Astrocyte of the cerebellum (primary cell): ENCODE measurements around the gene NHERF2.

Source experiments
- DNase-seq: peaks from one replicate; pipeline ENCODE4 v3.0.0-alpha.2; 2011; ENCODE audit warnings: low read depth
- H3K4me3 ChIP-seq: 2 replicates; pipeline ENCODE4 v1.5.1; 2011; ENCODE audit warnings: mild to moderate bottlenecking, low read depth, low read length, moderate library complexity
- in situ Hi-C: cut with HindIII; loops from 2 replicates; pipeline ENCODE4 v1.10.0; 2017; ENCODE audit warnings: low sequenced_read_pairs
- TF ChIP-seq, protein P1 (sequence below): IDR thresholded peaks from 2 replicates; pipeline ENCODE4 v1.5.1; 2012; ENCODE audit warnings: low read length, low read depth, moderate library complexity, mild to moderate bottlenecking; ENCODE audit errors: missing control alignments

NHERF2 gene

GRCh38 chr16:2077016-2077415 lies 50.3 kb downstream of the NHERF2 start:
- TF ChIP-seq, protein P1, sequence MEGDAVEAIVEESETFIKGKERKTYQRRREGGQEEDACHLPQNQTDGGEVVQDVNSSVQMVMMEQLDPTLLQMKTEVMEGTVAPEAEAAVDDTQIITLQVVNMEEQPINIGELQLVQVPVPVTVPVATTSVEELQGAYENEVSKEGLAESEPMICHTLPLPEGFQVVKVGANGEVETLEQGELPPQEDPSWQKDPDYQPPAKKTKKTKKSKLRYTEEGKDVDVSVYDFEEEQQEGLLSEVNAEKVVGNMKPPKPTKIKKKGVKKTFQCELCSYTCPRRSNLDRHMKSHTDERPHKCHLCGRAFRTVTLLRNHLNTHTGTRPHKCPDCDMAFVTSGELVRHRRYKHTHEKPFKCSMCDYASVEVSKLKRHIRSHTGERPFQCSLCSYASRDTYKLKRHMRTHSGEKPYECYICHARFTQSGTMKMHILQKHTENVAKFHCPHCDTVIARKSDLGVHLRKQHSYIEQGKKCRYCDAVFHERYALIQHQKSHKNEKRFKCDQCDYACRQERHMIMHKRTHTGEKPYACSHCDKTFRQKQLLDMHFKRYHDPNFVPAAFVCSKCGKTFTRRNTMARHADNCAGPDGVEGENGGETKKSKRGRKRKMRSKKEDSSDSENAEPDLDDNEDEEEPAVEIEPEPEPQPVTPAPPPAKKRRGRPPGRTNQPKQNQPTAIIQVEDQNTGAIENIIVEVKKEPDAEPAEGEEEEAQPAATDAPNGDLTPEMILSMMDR, result no peak
- H3K4me3 ChIP-seq, result no peak overlapping the region
- in situ Hi-C loops, result loop anchor here (5.0 to 10.0 kb wide), 2 partner anchors 40 to 88 kb away; no protein-coding TSS in a partner anchor
- no peak for DNase-seq

GRCh38 chr16:2077696-2078095 lies 51.0 kb downstream of the NHERF2 start:
- in situ Hi-C loops, result loop anchor here (5.0 to 10.0 kb wide), 2 partner anchors 40 to 87 kb away; no protein-coding TSS in a partner anchor
- TF ChIP-seq, protein P1, result no peak
- DNase-seq, result no peak
- no peak overlapping the region for H3K4me3 ChIP-seq

GRCh38 chr16:2078096-2078495 lies 51.4 kb downstream of the NHERF2 start:
- DNase-seq, result no peak
- in situ Hi-C loops, result loop anchor here (5.0 to 10.0 kb wide), 2 partner anchors 41 to 87 kb away; no protein-coding TSS in a partner anchor
- no peak overlapping the region for H3K4me3 ChIP-seq
- TF ChIP-seq, protein P1, result no peak

DNA sequence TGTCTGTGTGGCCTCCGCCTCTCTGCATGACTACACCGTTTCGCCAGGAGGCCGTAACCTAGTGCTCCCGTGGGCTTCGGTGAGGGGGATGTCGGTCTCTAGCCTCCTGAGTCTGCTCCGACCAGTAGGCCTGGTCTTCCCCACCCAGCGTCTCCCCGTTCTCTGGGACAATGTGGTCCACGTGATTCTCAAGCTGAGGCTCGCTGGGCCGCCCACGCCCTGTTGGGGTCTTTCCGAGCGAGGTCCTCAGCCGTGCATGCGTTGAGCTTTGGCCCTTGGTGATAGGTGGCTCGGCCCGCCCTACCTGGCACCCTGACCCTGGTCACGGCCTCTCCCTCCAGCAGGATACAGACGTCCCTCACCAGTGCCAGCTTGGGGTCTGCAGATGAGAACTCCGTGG lies 52.0 kb downstream of the NHERF2 start:
- DNase-seq, result no peak
- TF ChIP-seq, protein P1, result no peak
- no peak overlapping the region for H3K4me3 ChIP-seq
- in situ Hi-C loops, result loop anchor here (5.0 to 10.0 kb wide), 2 partner anchors 41 to 86 kb away; no protein-coding TSS in a partner anchor

DNA sequence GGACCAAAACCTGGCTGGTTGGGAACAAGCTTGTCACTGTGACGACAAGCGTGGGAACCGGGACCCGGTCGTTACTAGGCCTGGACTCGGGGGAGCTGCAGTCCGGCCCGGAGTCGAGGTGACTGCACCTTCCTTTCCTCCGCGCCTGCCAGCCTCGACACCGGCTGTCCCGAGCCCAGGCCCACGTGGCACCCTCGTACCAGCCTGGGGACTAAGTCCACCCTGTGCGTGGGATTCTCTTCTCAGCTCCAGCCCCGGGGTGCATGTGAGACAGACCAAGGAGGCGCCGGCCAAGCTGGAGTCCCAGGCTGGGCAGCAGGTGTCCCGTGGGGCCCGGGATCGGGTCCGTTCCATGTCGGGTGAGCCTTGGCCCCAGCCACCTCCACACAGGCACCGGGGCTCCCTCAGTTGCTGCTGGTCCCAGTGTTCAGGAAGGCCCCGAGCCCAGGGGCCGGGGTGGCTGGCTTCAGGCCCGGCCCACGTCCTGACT lies 52.7 kb downstream of the NHERF2 start:
- DNase-seq, result no peak
- TF ChIP-seq, protein P1, result no peak
- in situ Hi-C loops, result loop anchor here (5.0 to 10.0 kb wide), 2 partner anchors 42 to 85 kb away; no protein-coding TSS in a partner anchor
- no peak overlapping the region for H3K4me3 ChIP-seq

DNA sequence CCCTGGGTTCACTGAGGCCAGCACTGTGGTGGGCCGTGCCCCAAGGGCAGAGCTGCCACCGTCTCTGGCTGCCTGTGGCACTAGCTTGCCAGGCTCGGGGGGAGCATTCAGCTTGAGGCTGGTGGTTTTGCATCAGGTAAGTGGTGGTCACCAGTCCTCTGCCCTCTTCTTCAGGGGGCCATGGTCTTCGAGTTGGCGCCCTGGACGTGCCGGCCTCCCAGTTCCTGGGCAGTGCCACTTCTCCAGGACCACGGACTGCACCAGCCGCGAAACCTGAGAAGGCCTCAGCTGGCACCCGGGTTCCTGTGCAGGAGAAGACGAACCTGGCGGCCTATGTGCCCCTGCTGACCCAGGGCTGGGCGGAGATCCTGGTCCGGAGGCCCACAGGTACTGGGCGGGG lies 53.3 kb downstream of the NHERF2 start:
- DNase-seq, result no peak
- TF ChIP-seq, protein P1, result no peak
- in situ Hi-C loops, result loop anchor here (5.0 to 10.0 kb wide), 2 partner anchors 43 to 85 kb away; no protein-coding TSS in a partner anchor

More for the DNA sequence above, 53.3 kb downstream of the NHERF2 start:
- H3K4me3 ChIP-seq, result no peak overlapping the region
